Right atrium auricular region (tissue), 2 donors: ENCODE results near the gene WNT9A. TPM values are rescaled to one million over a fixed set of nuclear protein-coding genes. Genes with fewer than 3 reads are reported as not detected.

Experiments used
- DNase-seq: peaks from one replicate; pipeline ENCODE4 v3.0.0-alpha.2; 2019; ENCODE audit warnings: low spot score
- H3K27ac ChIP-seq, 2 donors: fragments of 200-600 bp; sonication (generic); 1 replicate in 1 of 2; 2 replicates in 1 of 2; pipeline ENCODE4 v1.5.1; 2016 to 2019
- H3K27me3 ChIP-seq, 2 donors: fragments of 200-600 bp; sonication (generic); one replicate each; pipeline versions ENCODE4 v1.5.1 to v1.6.0; 2017 to 2019
- H3K36me3 ChIP-seq: fragments of 200-600 bp; sonication (generic); one replicate; pipeline ENCODE4 v1.5.1; 2016
- H3K4me1 ChIP-seq, 2 donors: fragments of 200-600 bp; sonication (generic); one replicate each; pipeline versions ENCODE4 v1.5.1 to v1.6.0; 2017 to 2019
- H3K4me3 ChIP-seq, 2 donors: fragments of 200-600 bp; sonication (generic); 1 replicate in 1 of 2; 2 replicates in 1 of 2; pipeline ENCODE4 v1.5.1; 2017 to 2019; ENCODE audit warnings: mild to moderate bottlenecking in 1 of 2, moderate library complexity in 1 of 2
- H3K9me3 ChIP-seq, 2 donors: fragments of 200-600 bp; sonication (generic); one replicate each; pipeline ENCODE4 v1.5.1; 2019
- CTCF ChIP-seq, 2 donors: fragments of 200-600 bp; sonication (generic); IDR thresholded peaks; one replicate each; pipeline ENCODE4 v1.5.1; 2019; ENCODE audit warnings: antibody characterized with exemption in 2 of 2
- total RNA-seq, 2 donors: library from RNA; depleted of rRNA; stranded (reverse); fragments of >200 nt; gene quantifications; one replicate each; pipeline ENCODE4 v1.1.0, GENCODE V29; 2016

Gene WNT9A
- total RNA-seq, 2 donors from 2014 or later, result 0.78 to 2.2 TPM

- Histone ChIP-seq H3K27ac (peak overlapping the region; percentile 82 to 90), H3K4me1 (peaks cover 0 to 27% of the 10 kb centered on the region in 2 donors), H3K27me3 (no peaks in the 10 kb centered on the region), H3K36me3 (no peaks in the 10 kb centered on the region), H3K4me3 (peak overlapping the region; percentile 44 to 56), H3K9me3 (no peaks in the 10 kb centered on the region)
- no peak for TF ChIP-seq CTCF (IDR thresholded peaks at IDR 0.05)
- DNase-seq, result peak; percentile 85
Observed at GRCh38 chr1:227887697-227888403, 59.9 kb downstream of the WNT9A start.

- no peaks in the 10 kb centered on the region for H3K36me3 ChIP-seq
- DNase-seq, result peak; percentile 80
- H3K27ac ChIP-seq, result peak overlapping the region; percentile 82 to 90
- no peak for TF ChIP-seq CTCF (IDR thresholded peaks at IDR 0.05)
- peak overlapping the region; percentile 44 to 56 for H3K4me3 ChIP-seq
- H3K9me3 ChIP-seq, result no peaks in the 10 kb centered on the region
- H3K4me1 ChIP-seq, result peaks cover 0 to 27% of the 10 kb centered on the region in 2 donors
- H3K27me3 ChIP-seq, result no peaks in the 10 kb centered on the region
Observed at GRCh38 chr1:227886993-227887696, 60.6 kb downstream of the WNT9A start.

GRCh38 chr1:227886503-227886961, 61.2 kb downstream of the WNT9A start:
- H3K4me3 ChIP-seq, result peak overlapping the region; percentile 44 to 56
- H3K4me1 ChIP-seq, result peaks cover 0 to 27% of the 10 kb centered on the region in 2 donors
- H3K27ac ChIP-seq, result peak overlapping the region; percentile 82 to 90
- H3K36me3 ChIP-seq, result no peaks in the 10 kb centered on the region
- peak; percentile 58 for DNase-seq
- H3K9me3 ChIP-seq, result no peaks in the 10 kb centered on the region
- H3K27me3 ChIP-seq, result no peaks in the 10 kb centered on the region
- no peak for TF ChIP-seq CTCF (IDR thresholded peaks at IDR 0.05)

- TF ChIP-seq CTCF (IDR thresholded peaks at IDR 0.05), result no peak
- peak; percentile 85 for DNase-seq
- no peaks in the 10 kb centered on the region for H3K9me3 ChIP-seq
- H3K36me3 ChIP-seq, result no peaks in the 10 kb centered on the region
- peaks cover 0 to 27% of the 10 kb centered on the region in 2 donors for H3K4me1 ChIP-seq
- H3K27ac ChIP-seq, result peak overlapping the region; percentile 82 to 90
- H3K27me3 ChIP-seq, result no peaks in the 10 kb centered on the region
- peak overlapping the region in 1 of 2 donors; percentile 56 for H3K4me3 ChIP-seq
Observed at GRCh38 chr1:227885648-227886502, 61.9 kb downstream of the WNT9A start.

GRCh38 chr1:227885135-227885647, 62.5 kb downstream of the WNT9A start:
- DNase-seq, result peak; percentile 53
- Histone ChIP-seq H3K4me3 (no peak overlapping the region), H3K36me3 (no peaks in the 10 kb centered on the region), H3K4me1 (peaks cover 0 to 27% of the 10 kb centered on the region in 2 donors), H3K27me3 (no peaks in the 10 kb centered on the region), H3K9me3 (no peaks in the 10 kb centered on the region), H3K27ac (peak overlapping the region in 1 of 2 donors; percentile 90)
- no peak for TF ChIP-seq CTCF (IDR thresholded peaks at IDR 0.05)
